HG03442 (cell line): ENCODE measurements around the gene CLSTN1.
"Not testable (repeated sequence)": the region's sequence is repeated elsewhere in the genome, so short reads cannot be mapped to it uniquely, and the experiment has no call there.

Experiments
- ATAC-seq: cut with Tn5 transposase; IDR thresholded peaks from one replicate; pipeline ENCODE4 v1.9.1; 2021; ENCODE audit warnings: mild to moderate bottlenecking, moderate library complexity; ENCODE audit not compliant: unreplicated experiment

CLSTN1 gene

DNA sequence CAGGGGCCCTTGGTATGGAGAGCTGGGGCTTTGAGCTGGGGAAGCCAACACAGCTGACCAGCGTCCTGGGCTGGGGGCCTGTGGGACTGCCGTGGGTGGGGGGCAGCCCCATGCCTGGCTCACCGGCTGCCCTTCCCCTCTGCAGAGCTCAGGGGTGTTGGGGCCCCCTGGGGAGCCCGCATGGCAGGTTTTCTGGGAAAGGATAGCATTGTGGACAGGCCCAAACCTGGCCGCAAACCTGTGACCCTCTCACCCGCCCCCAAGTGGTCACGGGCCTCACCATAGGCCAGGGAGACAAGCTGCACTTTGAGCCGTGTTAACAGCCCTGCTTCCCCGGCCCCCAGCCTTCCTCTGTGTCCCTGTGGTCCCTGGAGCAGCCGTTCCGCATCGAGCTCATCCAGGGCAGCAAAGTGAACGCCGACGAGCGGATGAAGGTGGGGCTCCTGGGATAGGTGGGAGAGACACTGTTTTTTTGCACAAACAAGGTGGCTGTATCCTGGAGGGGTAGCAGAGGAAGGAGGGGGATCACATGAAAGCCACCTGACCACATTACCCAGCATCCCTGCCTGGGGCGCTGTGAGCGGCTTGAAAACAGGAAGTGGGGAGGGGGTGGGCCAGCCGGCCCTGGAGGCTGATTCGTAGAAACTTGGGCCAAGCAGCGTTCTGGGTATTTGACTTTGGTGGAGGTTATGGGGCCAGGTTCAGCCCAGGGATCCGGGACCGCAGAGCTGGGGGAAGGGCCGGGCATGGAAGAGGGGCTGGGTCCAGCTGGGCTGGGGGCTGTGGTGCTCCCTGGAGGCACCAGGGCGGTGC is 106.4 kb downstream of the CLSTN1 start:
- ATAC-seq = no peak

DNA sequence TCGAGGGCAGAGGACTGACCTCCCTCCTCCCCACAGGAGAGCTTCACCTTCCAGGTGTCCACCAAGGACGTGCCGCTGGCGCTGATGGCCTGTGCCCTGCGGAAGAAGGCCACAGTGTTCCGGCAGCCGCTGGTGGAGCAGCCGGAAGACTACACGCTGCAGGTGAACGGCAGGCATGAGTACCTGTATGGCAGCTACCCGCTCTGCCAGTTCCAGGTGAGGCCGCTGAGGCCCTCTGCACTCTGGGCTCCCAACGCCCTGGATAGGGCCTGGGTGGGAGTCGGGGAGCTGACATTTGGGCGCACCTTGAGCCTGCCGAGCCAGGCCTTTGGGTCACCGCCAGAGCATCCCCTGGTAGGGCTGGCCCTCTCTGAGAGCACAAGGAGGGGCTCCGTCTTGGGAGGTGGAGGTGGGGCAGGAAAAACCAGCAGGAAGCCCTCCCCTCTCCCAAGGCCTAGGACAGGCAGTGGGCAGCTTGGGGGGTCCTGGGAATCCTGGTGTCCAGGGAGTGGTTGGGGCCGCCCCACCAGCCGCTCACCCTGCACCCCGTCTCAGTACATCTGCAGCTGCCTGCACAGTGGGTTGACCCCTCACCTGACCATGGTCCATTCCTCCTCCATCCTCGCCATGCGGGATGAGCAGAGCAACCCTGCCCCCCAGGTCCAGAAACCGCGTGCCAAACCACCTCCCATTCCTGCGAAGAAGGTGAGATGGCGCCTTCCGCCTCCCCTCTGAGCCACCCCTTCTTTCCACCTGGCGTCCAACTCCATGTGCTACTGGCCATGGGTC is 107.2 kb downstream of the CLSTN1 start:
- ATAC-seq = no peak

DNA sequence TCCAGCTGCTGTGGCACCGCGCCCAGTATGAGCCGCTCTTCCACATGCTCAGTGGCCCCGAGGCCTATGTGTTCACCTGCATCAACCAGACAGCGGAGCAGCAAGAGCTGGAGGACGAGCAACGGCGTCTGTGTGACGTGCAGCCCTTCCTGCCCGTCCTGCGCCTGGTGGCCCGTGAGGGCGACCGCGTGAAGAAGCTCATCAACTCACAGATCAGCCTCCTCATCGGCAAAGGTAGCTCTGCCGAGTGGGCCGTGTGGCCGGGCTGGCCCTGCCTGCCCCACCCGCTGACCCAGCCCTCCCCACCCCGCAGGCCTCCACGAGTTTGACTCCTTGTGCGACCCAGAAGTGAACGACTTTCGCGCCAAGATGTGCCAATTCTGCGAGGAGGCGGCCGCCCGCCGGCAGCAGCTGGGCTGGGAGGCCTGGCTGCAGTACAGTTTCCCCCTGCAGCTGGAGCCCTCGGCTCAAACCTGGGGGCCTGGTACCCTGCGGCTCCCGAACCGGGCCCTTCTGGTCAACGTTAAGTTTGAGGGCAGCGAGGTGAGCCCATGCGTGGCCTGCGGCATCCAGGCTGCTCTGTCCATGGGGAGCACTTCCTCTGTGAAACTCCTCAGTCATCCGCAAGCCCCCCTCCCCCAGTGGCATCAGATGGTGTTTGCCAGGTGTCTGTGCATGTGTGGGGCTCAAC is 108.1 kb downstream of the CLSTN1 start:
- no peak for ATAC-seq

GRCh38 chr1:9714257-9714718 is 109.5 kb downstream of the CLSTN1 start:
- no peak for ATAC-seq

DNA sequence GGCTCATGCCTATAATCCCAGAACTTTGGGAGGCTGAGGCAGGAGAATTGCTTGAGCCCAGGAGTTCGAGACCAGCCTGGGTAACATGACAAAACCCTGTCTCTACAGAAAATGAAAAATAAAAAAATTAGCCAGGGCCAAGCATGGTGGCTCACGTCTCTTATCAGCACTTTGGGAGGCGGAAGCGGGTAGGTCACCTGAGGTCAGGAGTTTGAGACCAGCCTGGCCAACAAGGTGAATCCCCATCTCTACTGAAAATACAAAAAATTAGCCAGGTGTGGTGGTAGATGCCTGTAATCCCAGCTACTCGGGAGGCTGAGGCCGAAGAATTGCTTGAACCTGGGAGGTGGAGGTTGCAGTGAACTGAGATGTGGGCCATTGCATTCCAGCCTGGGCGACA is 111.0 kb downstream of the CLSTN1 start:
- not testable (repeated sequence) for ATAC-seq

GRCh38 chr1:9711466-9712020 is 112.2 kb downstream of the CLSTN1 start:
- ATAC-seq = no peak

GRCh38 chr1:9710037-9710436 is 113.7 kb downstream of the CLSTN1 start:
- ATAC-seq = no peak

DNA sequence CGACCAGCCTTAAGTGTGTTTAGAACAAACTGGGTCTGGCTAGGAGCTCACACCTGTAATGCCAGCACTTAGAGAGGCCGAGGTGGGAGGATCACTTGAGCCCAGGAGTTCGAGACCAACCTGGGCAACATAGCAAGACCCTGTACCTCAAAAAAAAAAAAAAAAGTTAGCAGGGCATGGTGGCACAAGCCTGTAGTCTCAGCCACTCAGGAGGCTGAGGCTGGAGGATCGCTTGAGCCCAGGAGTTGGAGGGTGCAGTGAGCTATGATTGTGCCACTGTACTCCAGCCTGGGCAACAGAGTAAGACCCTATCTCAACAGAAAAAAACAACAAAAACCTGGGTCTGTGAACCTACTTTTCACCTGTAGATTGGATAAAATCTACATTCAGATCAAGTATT is 117.6 kb downstream of the CLSTN1 start:
- ATAC-seq = no peak

GRCh38 chr1:9705337-9706093 is 118.2 kb downstream of the CLSTN1 start:
- no peak for ATAC-seq

DNA sequence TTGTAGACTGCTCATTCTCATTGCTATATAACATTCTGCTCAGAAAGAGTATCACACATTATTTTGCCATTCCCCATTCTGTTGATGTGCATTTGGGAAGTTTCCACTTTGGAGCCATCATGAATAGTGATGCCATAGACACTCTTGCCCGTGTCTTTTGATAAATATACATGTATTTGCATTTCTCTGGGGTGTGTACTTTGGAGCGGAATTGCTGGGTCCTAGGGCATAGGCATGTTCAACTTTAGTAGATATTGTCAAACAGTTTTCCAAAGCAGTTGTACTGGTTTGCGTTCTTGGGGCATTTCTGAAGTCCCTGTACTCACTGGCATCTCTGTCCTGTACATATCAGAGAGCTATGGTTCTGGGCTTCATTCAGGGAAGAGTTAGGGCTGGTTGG is 120.1 kb downstream of the CLSTN1 start:
- ATAC-seq = no peak

GRCh38 chr1:9703165-9703509 is 120.6 kb downstream of the CLSTN1 start:
- no peak for ATAC-seq

- no peak for ATAC-seq
These were observed 122.1 kb downstream of the CLSTN1 start for GRCh38 chr1:9701665-9702064.

DNA sequence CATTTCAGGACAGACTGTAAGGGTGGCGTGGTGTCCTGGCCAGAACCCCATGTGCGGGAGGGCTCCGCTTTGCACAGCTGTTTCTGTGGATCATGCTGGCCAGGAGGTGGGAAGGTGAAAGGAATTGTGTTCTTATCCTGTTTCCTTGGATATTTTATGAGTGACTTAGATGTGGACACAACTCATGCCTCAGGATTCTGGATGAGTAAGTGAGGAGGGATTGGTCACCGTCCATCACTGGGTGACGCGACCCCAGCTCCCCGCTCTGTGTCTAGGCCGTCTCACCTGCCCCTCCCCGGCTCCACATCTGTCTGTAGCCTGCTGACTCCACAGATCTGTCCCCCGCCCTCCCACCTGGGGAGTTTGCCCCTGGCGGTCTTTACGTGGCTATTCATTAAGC is 123.4 kb downstream of the CLSTN1 start:
- no peak for ATAC-seq

- no peak for ATAC-seq
These were observed 124.4 kb downstream of the CLSTN1 start for GRCh38 chr1:9699361-9699760.

GRCh38 chr1:9696793-9697192 is 127.0 kb downstream of the CLSTN1 start:
- ATAC-seq = no peak

- ATAC-seq = no peak
These were observed 132.1 kb downstream of the CLSTN1 start for GRCh38 chr1:9691691-9692090.

- no peak for ATAC-seq
These were observed 132.7 kb downstream of the CLSTN1 start for GRCh38 chr1:9691108-9691445.

- ATAC-seq = no peak
These were observed 133.2 kb downstream of the CLSTN1 start for GRCh38 chr1:9690440-9691107.

- ATAC-seq = no peak
These were observed 133.8 kb downstream of the CLSTN1 start for GRCh38 chr1:9689971-9690381.

DNA sequence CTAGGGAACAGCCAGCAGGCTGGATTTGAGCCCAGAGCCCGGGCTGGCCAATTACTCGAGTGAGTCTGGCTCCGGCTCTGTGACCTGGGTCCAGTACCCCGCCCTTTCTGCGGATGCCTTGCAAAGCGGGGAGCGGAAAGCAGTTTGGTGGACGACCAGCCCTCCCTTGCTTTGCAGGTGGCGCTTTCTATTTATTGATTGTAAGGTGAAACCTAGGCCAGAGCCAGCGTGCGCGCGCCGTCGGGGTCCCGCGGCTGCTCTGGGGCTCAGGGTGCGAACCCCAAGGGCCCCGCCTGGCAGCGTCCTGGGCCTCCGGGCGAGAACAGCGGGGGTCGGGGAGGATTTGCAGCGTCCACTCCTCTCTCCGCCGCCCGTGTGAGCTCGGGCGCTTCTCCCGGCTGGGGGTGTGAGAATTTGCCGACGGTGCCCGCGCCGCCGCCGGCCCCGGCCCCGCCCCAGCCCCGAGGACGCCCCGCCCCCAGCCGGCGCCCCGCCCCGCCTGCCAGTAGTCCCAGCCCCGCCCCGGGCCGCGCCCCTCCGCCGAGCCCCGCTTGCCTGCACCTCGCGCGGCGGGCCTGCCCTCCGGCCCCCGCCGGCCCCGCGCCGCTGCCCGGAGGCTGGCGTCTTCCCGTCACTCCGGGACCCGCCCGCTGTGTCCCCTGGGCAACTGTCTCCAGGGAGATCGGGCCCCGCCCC is 134.6 kb downstream of the CLSTN1 start:
- ATAC-seq = peak; percentile 49
